GM18505 (cell line): ENCODE results near the gene UBA3.

Experiments
- ATAC-seq: cut with Tn5 transposase; IDR thresholded peaks from one replicate; pipeline ENCODE4 v1.9.1; 2021; ENCODE audit not compliant: unreplicated experiment
- POLR2A ChIP-seq: IDR thresholded peaks from 4 replicates; pipeline ENCODE4 v1.6.1; 2011; ENCODE audit warnings: borderline replicate concordance; ENCODE audit not compliant: insufficient read depth, insufficient read length; ENCODE audit errors: extremely low read depth

Gene UBA3

GRCh38 chr3:69091389-69092029 lies 11.3 kb upstream of the UBA3 start:
- ATAC-seq, result no peak
- TF ChIP-seq POLR2A, result no peak

- no peak for TF ChIP-seq POLR2A
- ATAC-seq, result no peak
These were observed 9.9 kb upstream of the UBA3 start for GRCh38 chr3:69090021-69090420.

GRCh38 chr3:69088063-69088462 lies 7.9 kb upstream of the UBA3 start:
- TF ChIP-seq POLR2A, result no peak
- peak; percentile 18 for ATAC-seq

- no peak for ATAC-seq
- TF ChIP-seq POLR2A, result no peak
These were observed 7.0 kb upstream of the UBA3 start for GRCh38 chr3:69087030-69087791.

GRCh38 chr3:69085833-69086722 lies 5.9 kb upstream of the UBA3 start:
- TF ChIP-seq POLR2A, result no peak
- no peak for ATAC-seq

- ATAC-seq, result no peak
- no peak for TF ChIP-seq POLR2A
These were observed 5.1 kb upstream of the UBA3 start for GRCh38 chr3:69085168-69085832.

GRCh38 chr3:69084326-69085167 lies 4.4 kb upstream of the UBA3 start, which contains the start of gene ARL6IP5:
ARL6IP5 (plus strand) TSS chr3:69084937; CDS start chr3:69085048, 111 bp downstream.
- ATAC-seq, result peak; percentile 51
- TF ChIP-seq POLR2A, result peak; percentile 67

- TF ChIP-seq POLR2A, result peak; percentile 42
- peak; percentile 51 for ATAC-seq
These were observed 2.6 kb upstream of the UBA3 start for GRCh38 chr3:69082805-69083204.

GRCh38 chr3:69082361-69082760 lies 2.2 kb upstream of the UBA3 start:
- no peak for ATAC-seq
- no peak for TF ChIP-seq POLR2A

- ATAC-seq, result no peak
- TF ChIP-seq POLR2A, result no peak
These were observed 1.6 kb upstream of the UBA3 start for GRCh38 chr3:69081583-69082262.

GRCh38 chr3:69079269-69080159 lies 651 bp downstream of the UBA3 start:
- TF ChIP-seq POLR2A, result no peak
- ATAC-seq, result no peak
